ENCODE data around the gene TLE5.

DNA sequence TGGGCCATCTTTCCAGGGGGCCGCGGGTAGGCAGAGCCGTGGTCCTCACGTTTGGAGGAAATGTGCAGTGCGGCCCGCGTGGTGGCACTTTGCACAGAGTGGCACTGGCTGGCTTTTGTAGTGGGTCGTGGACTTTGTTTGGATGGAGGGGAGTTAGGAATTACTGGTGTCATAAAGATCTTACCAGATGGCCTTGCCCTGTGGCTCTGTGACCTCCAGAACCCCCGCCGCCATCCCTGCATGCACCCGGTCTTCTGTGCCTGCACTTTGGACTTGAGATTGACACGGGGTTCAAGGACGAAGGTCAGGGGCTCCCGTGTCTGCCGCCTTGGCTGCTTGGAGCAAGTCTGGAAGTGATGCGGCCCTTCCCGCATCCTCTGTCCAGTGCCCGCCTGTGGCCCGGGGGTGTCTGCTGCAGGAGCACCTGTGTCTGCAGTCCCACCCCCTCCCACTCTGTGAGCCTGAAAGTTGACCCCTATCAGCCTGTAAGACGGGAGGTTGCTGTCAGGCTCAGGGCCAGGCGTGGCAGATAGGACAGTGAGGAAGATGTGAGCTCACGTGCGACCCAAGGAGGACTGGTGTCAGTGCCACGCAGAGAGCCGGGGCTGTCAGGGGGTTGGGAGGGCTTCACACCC lies 34.1 kb upstream of the TLE5 start:
- TF ChIP-seq, protein P1, sequence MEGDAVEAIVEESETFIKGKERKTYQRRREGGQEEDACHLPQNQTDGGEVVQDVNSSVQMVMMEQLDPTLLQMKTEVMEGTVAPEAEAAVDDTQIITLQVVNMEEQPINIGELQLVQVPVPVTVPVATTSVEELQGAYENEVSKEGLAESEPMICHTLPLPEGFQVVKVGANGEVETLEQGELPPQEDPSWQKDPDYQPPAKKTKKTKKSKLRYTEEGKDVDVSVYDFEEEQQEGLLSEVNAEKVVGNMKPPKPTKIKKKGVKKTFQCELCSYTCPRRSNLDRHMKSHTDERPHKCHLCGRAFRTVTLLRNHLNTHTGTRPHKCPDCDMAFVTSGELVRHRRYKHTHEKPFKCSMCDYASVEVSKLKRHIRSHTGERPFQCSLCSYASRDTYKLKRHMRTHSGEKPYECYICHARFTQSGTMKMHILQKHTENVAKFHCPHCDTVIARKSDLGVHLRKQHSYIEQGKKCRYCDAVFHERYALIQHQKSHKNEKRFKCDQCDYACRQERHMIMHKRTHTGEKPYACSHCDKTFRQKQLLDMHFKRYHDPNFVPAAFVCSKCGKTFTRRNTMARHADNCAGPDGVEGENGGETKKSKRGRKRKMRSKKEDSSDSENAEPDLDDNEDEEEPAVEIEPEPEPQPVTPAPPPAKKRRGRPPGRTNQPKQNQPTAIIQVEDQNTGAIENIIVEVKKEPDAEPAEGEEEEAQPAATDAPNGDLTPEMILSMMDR (optimal IDR thresholded peaks at IDR 0.05 in 1 of 3, IDR thresholded peaks at IDR 0.05 in 1 of 3, conservative IDR thresholded peaks at IDR 0.05 in 1 of 3; ENCODE audit: extremely low read depth in 1 of 3, insufficient read depth in 2 of 3, low read length in 3 of 3): no peak
- TF ChIP-seq EZH2 (IDR thresholded peaks at IDR 0.05; ENCODE audit: low read length): no peak

Measured in keratinocyte (primary cell).